GM23338 (cell line): ENCODE data around the gene XRCC4. TPM values are rescaled to one million over a fixed set of nuclear protein-coding genes. Genes with fewer than 3 reads are reported as not detected.
"Not testable (repeated sequence)": the region's sequence is repeated elsewhere in the genome, so short reads cannot be mapped to it uniquely, and the experiment has no call there.

Source experiments
- ATAC-seq: fragments of 200-7000 bp; cut with Tn5 transposase; 3 replicates; pipeline ENCODE4 v1.9.1; 2020
- DNase-seq: peaks from one replicate; pipeline ENCODE4 v3.0.0-alpha.2; 2015; ENCODE audit warnings: low spot score
- H2AFZ ChIP-seq: fragments of 200-600 bp; sonication (generic); 2 replicates; pipeline ENCODE4 v1.8.0; 2016; ENCODE audit warnings: antibody characterized with exemption, mild to moderate bottlenecking, moderate library complexity
- H3F3A ChIP-seq: fragments of 200-600 bp; sonication (generic); replicated peaks from 2 replicates; pipeline ENCODE4 v1.8.0; 2017; ENCODE audit warnings: antibody characterized with exemption, mixed run types, low read depth
- H3K27ac ChIP-seq: fragments of 200-600 bp; sonication (generic); 2 replicates; pipeline ENCODE4 v1.6.1; 2016; ENCODE audit warnings: low read depth
- H3K27me3 ChIP-seq: fragments of 200-600 bp; sonication (generic); 2 replicates; pipeline ENCODE4 v1.8.0; 2016; ENCODE audit warnings: mild to moderate bottlenecking, mixed run types, moderate library complexity; ENCODE audit not compliant: insufficient read depth
- H3K36me3 ChIP-seq: fragments of 200-600 bp; sonication (generic); 2 replicates; pipeline ENCODE4 v1.8.0; 2016; ENCODE audit warnings: mild to moderate bottlenecking; ENCODE audit not compliant: insufficient read depth
- H3K4me1 ChIP-seq: fragments of 200-600 bp; sonication (generic); 2 replicates; pipeline ENCODE4 v1.8.0; 2016; ENCODE audit warnings: mild to moderate bottlenecking, moderate library complexity; ENCODE audit not compliant: insufficient read depth
- H3K4me2 ChIP-seq: fragments of 200-600 bp; sonication (generic); 2 replicates; pipeline ENCODE4 v1.7.1; 2017; ENCODE audit warnings: mixed run types
- H3K4me3 ChIP-seq: fragments of 200-600 bp; sonication (generic); 2 replicates; pipeline ENCODE4 v1.6.1; 2016; ENCODE audit warnings: mixed run types
- H3K79me2 ChIP-seq: fragments of 200-600 bp; sonication (generic); replicated peaks from 2 replicates; pipeline ENCODE4 v1.8.0; 2017; ENCODE audit warnings: mild to moderate bottlenecking; ENCODE audit not compliant: insufficient read depth
- H3K9me2 ChIP-seq: fragments of 200-600 bp; sonication (generic); 2 replicates; pipeline ENCODE4 v1.8.0; 2017; ENCODE audit not compliant: insufficient read depth
- H4K20me1 ChIP-seq: fragments of 200-600 bp; sonication (generic); replicated peaks from 2 replicates; pipeline ENCODE4 v1.8.0; 2017; ENCODE audit warnings: mild to moderate bottlenecking; ENCODE audit not compliant: insufficient read depth
- H3K27ac Mint-ChIP-seq: 2 replicates; pipeline ENCODE4 v1.8.0; 2020; ENCODE audit warnings: inconsistent platforms, mild to moderate bottlenecking, moderate library complexity, mixed read lengths
- H3K27me3 Mint-ChIP-seq: 3 replicates; pipeline ENCODE4 v1.8.0; 2022; ENCODE audit warnings: low read depth, mild to moderate bottlenecking, moderate library complexity, mixed read lengths, inconsistent platforms; ENCODE audit not compliant: insufficient read depth, poor library complexity
- H3K36me3 Mint-ChIP-seq: 3 replicates; pipeline ENCODE4 v1.8.0; 2021; ENCODE audit warnings: low read depth, mild to moderate bottlenecking, inconsistent platforms, moderate library complexity, mixed read lengths
- H3K4me1 Mint-ChIP-seq: 3 replicates; pipeline ENCODE4 v1.8.0; 2020; ENCODE audit warnings: mild to moderate bottlenecking, inconsistent platforms, mixed read lengths
- H3K4me3 Mint-ChIP-seq: 3 replicates; pipeline ENCODE4 v1.8.0; 2021; ENCODE audit warnings: moderate library complexity, mild to moderate bottlenecking, inconsistent platforms, mixed read lengths
- H3K9me3 Mint-ChIP-seq: 3 replicates; pipeline ENCODE4 v1.8.0; 2020; ENCODE audit warnings: moderate library complexity, mild to moderate bottlenecking, inconsistent platforms, mixed read lengths
- CREB1 ChIP-seq: fragments of 250-450 bp; sonication (Bioruptor Pico); IDR thresholded peaks from 2 replicates; pipeline ENCODE4 v1.5.0; 2020; ENCODE audit warnings: low read depth, mild to moderate bottlenecking, moderate library complexity
- EZH2phosphoT487 ChIP-seq: fragments of 200-600 bp; sonication (generic); IDR thresholded peaks from one replicate; pipeline ENCODE4 v1.8.1; 2018; ENCODE audit warnings: antibody characterized with exemption; ENCODE audit not compliant: unreplicated experiment
- NANOG ChIP-seq: IDR thresholded peaks from 2 replicates; pipeline ENCODE4 v1.6.1; 2016; ENCODE audit warnings: antibody characterized with exemption, borderline replicate concordance
- POLR2AphosphoS5 ChIP-seq: IDR thresholded peaks from 2 replicates; pipeline ENCODE4 v1.6.1; 2016; ENCODE audit warnings: antibody characterized with exemption, low read depth
- STAT1 ChIP-seq: IDR thresholded peaks from one replicate; pipeline ENCODE4 v1.6.1; 2016; ENCODE audit warnings: antibody characterized with exemption; ENCODE audit not compliant: unreplicated experiment
- ZNF114 ChIP-seq: fragments of 250-450 bp; sonication (Bioruptor Pico); IDR thresholded peaks from 2 replicates; pipeline ENCODE4 v1.5.0; 2020; ENCODE audit warnings: mild to moderate bottlenecking, moderate library complexity
- ZNF331 ChIP-seq: fragments of 250-450 bp; sonication (Bioruptor Pico); IDR thresholded peaks from 2 replicates; pipeline ENCODE4 v1.5.0; 2020; ENCODE audit warnings: low read depth, mild to moderate bottlenecking, moderate library complexity
- ZNF462 ChIP-seq: fragments of 250-450 bp; sonication (Bioruptor Pico); IDR thresholded peaks from 2 replicates; pipeline ENCODE4 v1.5.0; 2020; ENCODE audit warnings: mild to moderate bottlenecking, moderate library complexity
- polyA plus RNA-seq: library from polyadenylated mRNA; unstranded; fragments of >200 nt; fragmentation: Nextera tagmentation; extraction: Ambion mirVana; gene quantifications from 2 replicates; pipeline ENCODE4 v1.2.1, GENCODE V29; 2016
- total RNA-seq: library from RNA; depleted of rRNA; stranded (reverse); fragments of >200 nt; shearing (Covaris generic); gene quantifications from 2 replicates; pipeline ENCODE4 v1.2.3, GENCODE V29; 2014
- TF ChIP-seq, protein P1 (sequence below): IDR thresholded peaks from one replicate; pipeline ENCODE4 v1.6.1; 2018; ENCODE audit warnings: antibody characterized with exemption; ENCODE audit not compliant: unreplicated experiment
- TF ChIP-seq, protein P2 (sequence below): IDR thresholded peaks from 2 replicates; pipeline ENCODE4 v1.6.1; 2016; ENCODE audit warnings: antibody characterized with exemption
- TF ChIP-seq, protein P3 (sequence below), 2 experiments: fragments of 200-600 bp in 1 of 2; sonication (generic) in 1 of 2; conservative IDR thresholded peaks; 2 replicates each; pipeline versions ENCODE4 v1.5.1 to v1.6.1; 2016 to 2017; ENCODE audit warnings: antibody characterized with exemption in 2 of 2, low read depth in 2 of 2, mild to moderate bottlenecking in 2 of 2, moderate library complexity in 1 of 2

XRCC4 gene
- total and polyA plus RNA-seq, 2 experiments from 2014 or later, result 11.5 to 22.4 TPM

- H3F3A ChIP-seq, H3K27me3 Mint-ChIP-seq, H3K27ac Mint-ChIP-seq, H3K79me2 ChIP-seq, H3K4me1 ChIP-seq, H3K9me3 Mint-ChIP-seq, H3K27me3 ChIP-seq, H3K9me2 ChIP-seq, H3K27ac ChIP-seq, H3K4me3 ChIP-seq, ATAC-seq, H3K36me3 ChIP-seq, H3K4me1 Mint-ChIP-seq, H3K36me3 Mint-ChIP-seq, H2AFZ ChIP-seq, DNase-seq, H3K4me3 Mint-ChIP-seq, H3K4me2 ChIP-seq, H4K20me1 ChIP-seq: not testable (repeated sequence)
These were observed 180.3 kb downstream of the XRCC4 start for GRCh38 chr5:83257684-83258083.

DNA sequence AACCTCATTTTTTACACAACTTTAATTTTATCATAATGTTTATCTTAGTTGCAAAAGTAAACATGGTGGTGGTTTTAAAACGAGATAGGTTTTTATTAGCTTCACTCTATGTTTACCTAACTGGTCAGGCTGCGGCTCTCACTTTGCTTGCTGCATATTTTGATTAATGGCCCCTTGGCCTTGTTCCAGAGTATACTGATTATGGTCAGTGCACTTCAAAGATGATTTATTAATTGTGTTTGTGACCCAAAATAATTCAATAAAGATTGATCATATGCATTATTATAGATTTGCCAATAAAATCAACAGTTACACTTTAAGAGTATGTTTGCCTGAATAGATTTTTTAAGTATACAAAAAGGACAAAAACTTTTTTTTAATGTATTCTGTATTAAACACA is 188.0 kb downstream of the XRCC4 start:
- Mint-ChIP-seq H3K4me3 (no peak overlapping the region), H3K4me1 (no peaks in the 10 kb centered on the region), H3K9me3 (no peaks in the 10 kb centered on the region), H3K36me3 (no peaks in the 10 kb centered on the region; the same call in 2 of the 3 replicates), H3K27ac (no peak overlapping the region), H3K27me3 (no peaks in the 10 kb centered on the region)
- no peaks in the 10 kb centered on the region for H3K9me2 ChIP-seq
- DNase-seq, result no peak
- H3K4me1 ChIP-seq, result no peaks in the 10 kb centered on the region
- H3K36me3 ChIP-seq, result no peaks in the 10 kb centered on the region
- no peak overlapping the region for H3K4me3 ChIP-seq
- no peak overlapping the region for H2AFZ ChIP-seq
- H3K79me2 ChIP-seq, result no peaks in the 10 kb centered on the region
- no peak overlapping the region for H3K27ac ChIP-seq
- H3F3A ChIP-seq, result no peaks in the 10 kb centered on the region
- ATAC-seq, result no peak
- H3K4me2 ChIP-seq, result no peak overlapping the region
- no peaks in the 10 kb centered on the region for H3K27me3 ChIP-seq
- no peaks in the 10 kb centered on the region for H4K20me1 ChIP-seq
- TF ChIP-seq ZNF114 (CRISPR knock-in tag), result no peak
- no peak for TF ChIP-seq STAT1
- TF ChIP-seq, protein P1, sequence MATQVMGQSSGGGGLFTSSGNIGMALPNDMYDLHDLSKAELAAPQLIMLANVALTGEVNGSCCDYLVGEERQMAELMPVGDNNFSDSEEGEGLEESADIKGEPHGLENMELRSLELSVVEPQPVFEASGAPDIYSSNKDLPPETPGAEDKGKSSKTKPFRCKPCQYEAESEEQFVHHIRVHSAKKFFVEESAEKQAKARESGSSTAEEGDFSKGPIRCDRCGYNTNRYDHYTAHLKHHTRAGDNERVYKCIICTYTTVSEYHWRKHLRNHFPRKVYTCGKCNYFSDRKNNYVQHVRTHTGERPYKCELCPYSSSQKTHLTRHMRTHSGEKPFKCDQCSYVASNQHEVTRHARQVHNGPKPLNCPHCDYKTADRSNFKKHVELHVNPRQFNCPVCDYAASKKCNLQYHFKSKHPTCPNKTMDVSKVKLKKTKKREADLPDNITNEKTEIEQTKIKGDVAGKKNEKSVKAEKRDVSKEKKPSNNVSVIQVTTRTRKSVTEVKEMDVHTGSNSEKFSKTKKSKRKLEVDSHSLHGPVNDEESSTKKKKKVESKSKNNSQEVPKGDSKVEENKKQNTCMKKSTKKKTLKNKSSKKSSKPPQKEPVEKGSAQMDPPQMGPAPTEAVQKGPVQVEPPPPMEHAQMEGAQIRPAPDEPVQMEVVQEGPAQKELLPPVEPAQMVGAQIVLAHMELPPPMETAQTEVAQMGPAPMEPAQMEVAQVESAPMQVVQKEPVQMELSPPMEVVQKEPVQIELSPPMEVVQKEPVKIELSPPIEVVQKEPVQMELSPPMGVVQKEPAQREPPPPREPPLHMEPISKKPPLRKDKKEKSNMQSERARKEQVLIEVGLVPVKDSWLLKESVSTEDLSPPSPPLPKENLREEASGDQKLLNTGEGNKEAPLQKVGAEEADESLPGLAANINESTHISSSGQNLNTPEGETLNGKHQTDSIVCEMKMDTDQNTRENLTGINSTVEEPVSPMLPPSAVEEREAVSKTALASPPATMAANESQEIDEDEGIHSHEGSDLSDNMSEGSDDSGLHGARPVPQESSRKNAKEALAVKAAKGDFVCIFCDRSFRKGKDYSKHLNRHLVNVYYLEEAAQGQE, result no peak
- TF ChIP-seq, protein P2, sequence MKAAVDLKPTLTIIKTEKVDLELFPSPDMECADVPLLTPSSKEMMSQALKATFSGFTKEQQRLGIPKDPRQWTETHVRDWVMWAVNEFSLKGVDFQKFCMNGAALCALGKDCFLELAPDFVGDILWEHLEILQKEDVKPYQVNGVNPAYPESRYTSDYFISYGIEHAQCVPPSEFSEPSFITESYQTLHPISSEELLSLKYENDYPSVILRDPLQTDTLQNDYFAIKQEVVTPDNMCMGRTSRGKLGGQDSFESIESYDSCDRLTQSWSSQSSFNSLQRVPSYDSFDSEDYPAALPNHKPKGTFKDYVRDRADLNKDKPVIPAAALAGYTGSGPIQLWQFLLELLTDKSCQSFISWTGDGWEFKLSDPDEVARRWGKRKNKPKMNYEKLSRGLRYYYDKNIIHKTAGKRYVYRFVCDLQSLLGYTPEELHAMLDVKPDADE, result no peak
- no peak for TF ChIP-seq ZNF331 (CRISPR knock-in tag)
- TF ChIP-seq, protein P3, sequence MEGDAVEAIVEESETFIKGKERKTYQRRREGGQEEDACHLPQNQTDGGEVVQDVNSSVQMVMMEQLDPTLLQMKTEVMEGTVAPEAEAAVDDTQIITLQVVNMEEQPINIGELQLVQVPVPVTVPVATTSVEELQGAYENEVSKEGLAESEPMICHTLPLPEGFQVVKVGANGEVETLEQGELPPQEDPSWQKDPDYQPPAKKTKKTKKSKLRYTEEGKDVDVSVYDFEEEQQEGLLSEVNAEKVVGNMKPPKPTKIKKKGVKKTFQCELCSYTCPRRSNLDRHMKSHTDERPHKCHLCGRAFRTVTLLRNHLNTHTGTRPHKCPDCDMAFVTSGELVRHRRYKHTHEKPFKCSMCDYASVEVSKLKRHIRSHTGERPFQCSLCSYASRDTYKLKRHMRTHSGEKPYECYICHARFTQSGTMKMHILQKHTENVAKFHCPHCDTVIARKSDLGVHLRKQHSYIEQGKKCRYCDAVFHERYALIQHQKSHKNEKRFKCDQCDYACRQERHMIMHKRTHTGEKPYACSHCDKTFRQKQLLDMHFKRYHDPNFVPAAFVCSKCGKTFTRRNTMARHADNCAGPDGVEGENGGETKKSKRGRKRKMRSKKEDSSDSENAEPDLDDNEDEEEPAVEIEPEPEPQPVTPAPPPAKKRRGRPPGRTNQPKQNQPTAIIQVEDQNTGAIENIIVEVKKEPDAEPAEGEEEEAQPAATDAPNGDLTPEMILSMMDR (conservative IDR thresholded peaks at IDR 0.05; ENCODE audit: low read depth in 2 of 2), result no peak
- no peak for TF ChIP-seq POLR2AphosphoS5
- TF ChIP-seq CREB1 (CRISPR knock-in tag), result no peak
- TF ChIP-seq NANOG, result no peak
- no peak for TF ChIP-seq ZNF462 (CRISPR knock-in tag)
- TF ChIP-seq EZH2phosphoT487, result no peak
